ENCODE measurements around the gene EML4. TPM values are rescaled to one million over a fixed set of nuclear protein-coding genes. Genes with fewer than 3 reads are reported as not detected.
A peak's percentile ranks its signal among the peaks of the same experiment; 100 is the strongest.

The EML4 gene
- polyA plus RNA-seq, 1 donor (not counting 4 experiments of a cell fraction or from before 2014, with no cell fraction given): 36.4 TPM

DNA sequence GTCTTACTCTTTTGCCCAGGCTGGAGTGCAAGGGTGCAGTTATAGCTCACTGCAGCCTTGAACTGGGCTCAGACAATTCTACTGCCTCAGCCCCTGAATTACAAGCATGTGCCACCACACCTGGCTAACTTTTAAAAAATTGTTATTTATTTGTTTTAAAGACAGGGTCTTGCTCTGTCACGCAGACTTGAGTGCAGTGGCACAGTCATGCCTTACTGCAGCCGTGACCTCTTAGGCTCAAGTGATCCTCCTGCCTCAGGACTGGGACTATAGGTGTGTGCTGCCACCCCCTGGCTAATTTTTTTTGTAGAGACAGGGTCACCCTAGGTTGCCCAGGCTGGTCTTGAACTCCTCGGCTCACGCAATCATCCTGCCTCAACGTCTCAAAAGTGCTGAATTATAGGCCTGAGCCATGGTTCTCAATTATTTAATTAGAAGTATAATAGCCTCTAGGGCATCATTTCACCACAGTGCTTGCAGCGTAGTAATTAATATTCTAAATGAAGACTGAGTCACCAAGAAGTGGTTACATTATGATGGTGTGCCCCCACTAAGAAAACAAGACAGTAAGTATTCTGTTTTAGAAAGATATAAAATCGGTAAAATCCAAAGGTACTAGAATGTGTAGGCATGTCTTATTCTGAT lies 69.6 kb downstream of the EML4 start:
- TF ChIP-seq, protein P1, sequence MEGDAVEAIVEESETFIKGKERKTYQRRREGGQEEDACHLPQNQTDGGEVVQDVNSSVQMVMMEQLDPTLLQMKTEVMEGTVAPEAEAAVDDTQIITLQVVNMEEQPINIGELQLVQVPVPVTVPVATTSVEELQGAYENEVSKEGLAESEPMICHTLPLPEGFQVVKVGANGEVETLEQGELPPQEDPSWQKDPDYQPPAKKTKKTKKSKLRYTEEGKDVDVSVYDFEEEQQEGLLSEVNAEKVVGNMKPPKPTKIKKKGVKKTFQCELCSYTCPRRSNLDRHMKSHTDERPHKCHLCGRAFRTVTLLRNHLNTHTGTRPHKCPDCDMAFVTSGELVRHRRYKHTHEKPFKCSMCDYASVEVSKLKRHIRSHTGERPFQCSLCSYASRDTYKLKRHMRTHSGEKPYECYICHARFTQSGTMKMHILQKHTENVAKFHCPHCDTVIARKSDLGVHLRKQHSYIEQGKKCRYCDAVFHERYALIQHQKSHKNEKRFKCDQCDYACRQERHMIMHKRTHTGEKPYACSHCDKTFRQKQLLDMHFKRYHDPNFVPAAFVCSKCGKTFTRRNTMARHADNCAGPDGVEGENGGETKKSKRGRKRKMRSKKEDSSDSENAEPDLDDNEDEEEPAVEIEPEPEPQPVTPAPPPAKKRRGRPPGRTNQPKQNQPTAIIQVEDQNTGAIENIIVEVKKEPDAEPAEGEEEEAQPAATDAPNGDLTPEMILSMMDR (optimal IDR thresholded peaks at IDR 0.05 in 1 of 3, IDR thresholded peaks at IDR 0.05 in 1 of 3, conservative IDR thresholded peaks at IDR 0.05 in 1 of 3; ENCODE audit: extremely low read depth in 1 of 3, insufficient read depth in 2 of 3, low read length in 3 of 3): peak; percentile 34 to 72 (median 36)
- TF ChIP-seq EZH2 (IDR thresholded peaks at IDR 0.05; ENCODE audit: low read length): no peak
- Histone ChIP-seq H3K9ac (ENCODE audit: control insufficient read depth, extremely low read depth, insufficient read depth, low read length) (no peak overlapping the region), H3K79me2 (ENCODE audit: control insufficient read depth, insufficient read depth, low read length) (peaks cover 6% of the 10 kb centered on the region), H3K9me3 (ENCODE audit: control insufficient read depth, low read depth, low read length) (no peaks in the 10 kb centered on the region), H3K4me1 (ENCODE audit: control insufficient read depth, extremely low read depth, insufficient read depth, low read length) (peaks cover 7% of the 10 kb centered on the region), H4K20me1 (ENCODE audit: control insufficient read depth, extremely low read depth, insufficient read depth, low read length) (no peaks in the 10 kb centered on the region), H3K36me3 (ENCODE audit: control insufficient read depth in 2 of 2, extremely low read depth in 1 of 2, insufficient read depth in 2 of 2, low read length in 2 of 2) (no peaks in the 10 kb centered on the region), H3K27ac (ENCODE audit: control insufficient read depth, insufficient read depth, low read length) (peak overlapping the region; percentile 28), H3K4me2 (ENCODE audit: control insufficient read depth, extremely low read depth, insufficient read depth, low read depth, low read length) (peak overlapping the region; percentile 55), H3K9me1 (ENCODE audit: control insufficient read depth, extremely low read depth, insufficient read depth, low read length) (no peaks in the 10 kb centered on the region), H2AFZ (ENCODE audit: control insufficient read depth, low read length) (no peak overlapping the region), H3K4me3 (ENCODE audit: control insufficient read depth in 2 of 3, extremely low read depth in 1 of 3, insufficient read depth in 2 of 3, low read depth in 1 of 3, low read length in 3 of 3) (peak overlapping the region in 1 of 3 experiments; percentile 14), H3K27me3 (ENCODE audit: control insufficient read depth, extremely low read depth, insufficient read depth, low read length) (no peaks in the 10 kb centered on the region)
- FAIRE-seq (peak; percentile 65), DNase-seq (ENCODE audit: low read depth, low spot score) (no peak)
- dilution Hi-C loops (cut with MboI; ENCODE audit: extremely low pct_ligation_motif_present, low sequenced_read_pairs): no loop called here

GRCh38 chr2:42239289-42239661 lies 70.1 kb downstream of the EML4 start:
- DNase-seq (ENCODE audit: low read depth, low spot score) (no peak), FAIRE-seq (no peak)
- Histone ChIP-seq H3K4me2 (ENCODE audit: control insufficient read depth, extremely low read depth, insufficient read depth, low read depth, low read length) (peak overlapping the region; percentile 55), H3K4me1 (ENCODE audit: control insufficient read depth, extremely low read depth, insufficient read depth, low read length) (peaks cover 7% of the 10 kb centered on the region), H2AFZ (ENCODE audit: control insufficient read depth, low read length) (no peak overlapping the region), H3K4me3 (ENCODE audit: control insufficient read depth in 2 of 3, extremely low read depth in 1 of 3, insufficient read depth in 2 of 3, low read depth in 1 of 3, low read length in 3 of 3) (peak overlapping the region in 1 of 3 experiments; percentile 14), H3K79me2 (ENCODE audit: control insufficient read depth, insufficient read depth, low read length) (peaks cover 4% of the 10 kb centered on the region), H3K36me3 (ENCODE audit: control insufficient read depth in 2 of 2, extremely low read depth in 1 of 2, insufficient read depth in 2 of 2, low read length in 2 of 2) (no peaks in the 10 kb centered on the region), H3K9me1 (ENCODE audit: control insufficient read depth, extremely low read depth, insufficient read depth, low read length) (no peaks in the 10 kb centered on the region), H4K20me1 (ENCODE audit: control insufficient read depth, extremely low read depth, insufficient read depth, low read length) (no peaks in the 10 kb centered on the region), H3K27me3 (ENCODE audit: control insufficient read depth, extremely low read depth, insufficient read depth, low read length) (no peaks in the 10 kb centered on the region), H3K9me3 (ENCODE audit: control insufficient read depth, low read depth, low read length) (no peaks in the 10 kb centered on the region), H3K27ac (ENCODE audit: control insufficient read depth, insufficient read depth, low read length) (peak overlapping the region; percentile 28), H3K9ac (ENCODE audit: control insufficient read depth, extremely low read depth, insufficient read depth, low read length) (no peak overlapping the region)
- dilution Hi-C loops (cut with MboI; ENCODE audit: extremely low pct_ligation_motif_present, low sequenced_read_pairs): no loop called here
- no peak for TF ChIP-seq EZH2 (IDR thresholded peaks at IDR 0.05; ENCODE audit: low read length)
- TF ChIP-seq, protein P1 (optimal IDR thresholded peaks at IDR 0.05 in 1 of 3, IDR thresholded peaks at IDR 0.05 in 1 of 3, conservative IDR thresholded peaks at IDR 0.05 in 1 of 3; ENCODE audit: extremely low read depth in 1 of 3, insufficient read depth in 2 of 3, low read length in 3 of 3): no peak

Data from keratinocyte (primary cell).